ENCODE results near the gene ABCB6. TPM values are rescaled to one million over a fixed set of nuclear protein-coding genes. Genes with fewer than 3 reads are reported as not detected.

Gene ABCB6
- total RNA-seq, 2 donors from 2014 or later = 39.1 to 76.0 TPM

GRCh38 chr2:219199470-219200211 lies 19.1 kb downstream of the ABCB6 start:
- H3K27me3 ChIP-seq (ENCODE audit: control insufficient read depth, insufficient read depth, low read length, poor library complexity, severe bottlenecking) = peaks cover 5% of the 10 kb centered on the region
- H3K4me3 Mint-ChIP-seq = no peak overlapping the region

GRCh38 chr2:219198974-219199373 lies 19.8 kb downstream of the ABCB6 start:
- DNase-seq = no peak
- Histone ChIP-seq H3K27me3 (ENCODE audit: control insufficient read depth, insufficient read depth, low read length, poor library complexity, severe bottlenecking) (peaks cover 5% of the 10 kb centered on the region), H3K4me1 (ENCODE audit: control insufficient read depth, insufficient read depth, low read length) (no peaks in the 10 kb centered on the region), H3K4me3 (ENCODE audit: low read length) (no peak overlapping the region), H3K27ac (ENCODE audit: low read depth, low read length) (no peak overlapping the region), H3K9me3 (ENCODE audit: control insufficient read depth, low read length) (no peaks in the 10 kb centered on the region), H3K36me3 (ENCODE audit: control insufficient read depth, insufficient read depth, low read length) (no peaks in the 10 kb centered on the region), H3K9ac (ENCODE audit: extremely low read depth, low read length, poor library complexity, severe bottlenecking) (no peak overlapping the region)
- H3K27me3 Mint-ChIP-seq (ENCODE audit: insufficient read depth) = peaks cover 8% of the 10 kb centered on the region
- peaks cover 9% of the 10 kb centered on the region for H3K9me3 Mint-ChIP-seq
- H3K4me1 Mint-ChIP-seq = no peaks in the 10 kb centered on the region
- whole genome bisulfite sequencing, 2 experiments (ENCODE audit: insufficient coverage in 1 of 2, insufficient read length in 1 of 2) = 82 to 89% methylated on average over 4 to 5 of the region's 5 CpGs
- TF ChIP-seq, protein P1, sequence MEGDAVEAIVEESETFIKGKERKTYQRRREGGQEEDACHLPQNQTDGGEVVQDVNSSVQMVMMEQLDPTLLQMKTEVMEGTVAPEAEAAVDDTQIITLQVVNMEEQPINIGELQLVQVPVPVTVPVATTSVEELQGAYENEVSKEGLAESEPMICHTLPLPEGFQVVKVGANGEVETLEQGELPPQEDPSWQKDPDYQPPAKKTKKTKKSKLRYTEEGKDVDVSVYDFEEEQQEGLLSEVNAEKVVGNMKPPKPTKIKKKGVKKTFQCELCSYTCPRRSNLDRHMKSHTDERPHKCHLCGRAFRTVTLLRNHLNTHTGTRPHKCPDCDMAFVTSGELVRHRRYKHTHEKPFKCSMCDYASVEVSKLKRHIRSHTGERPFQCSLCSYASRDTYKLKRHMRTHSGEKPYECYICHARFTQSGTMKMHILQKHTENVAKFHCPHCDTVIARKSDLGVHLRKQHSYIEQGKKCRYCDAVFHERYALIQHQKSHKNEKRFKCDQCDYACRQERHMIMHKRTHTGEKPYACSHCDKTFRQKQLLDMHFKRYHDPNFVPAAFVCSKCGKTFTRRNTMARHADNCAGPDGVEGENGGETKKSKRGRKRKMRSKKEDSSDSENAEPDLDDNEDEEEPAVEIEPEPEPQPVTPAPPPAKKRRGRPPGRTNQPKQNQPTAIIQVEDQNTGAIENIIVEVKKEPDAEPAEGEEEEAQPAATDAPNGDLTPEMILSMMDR (conservative IDR thresholded peaks at IDR 0.05) = no peak
- no peak overlapping the region for H3K4me3 Mint-ChIP-seq
- no peak overlapping the region for H3K27ac Mint-ChIP-seq
- no peaks in the 10 kb centered on the region for H3K36me3 Mint-ChIP-seq (ENCODE audit: low read depth)

More at GRCh38 chr2:219199470-219200211, 19.1 kb downstream of the ABCB6 start:
- no peak overlapping the region for H3K27ac ChIP-seq (ENCODE audit: low read depth, low read length)
- Mint-ChIP-seq H3K27me3 (ENCODE audit: insufficient read depth) (peaks cover 11% of the 10 kb centered on the region), H3K36me3 (ENCODE audit: low read depth) (no peaks in the 10 kb centered on the region), H3K27ac (no peak overlapping the region), H3K4me1 (no peaks in the 10 kb centered on the region), H3K9me3 (peaks cover 13% of the 10 kb centered on the region)
- DNase-seq = no peak
- H3K4me3 ChIP-seq (ENCODE audit: low read length) = no peak overlapping the region
- WGBS, 2 experiments (ENCODE audit: insufficient coverage in 1 of 2, insufficient read length in 1 of 2) = 84 to 92% methylated on average over 6 to 11 of the region's 12 CpGs
- no peaks in the 10 kb centered on the region for H3K4me1 ChIP-seq (ENCODE audit: control insufficient read depth, insufficient read depth, low read length)
- TF ChIP-seq, protein P1 (conservative IDR thresholded peaks at IDR 0.05) = no peak
- no peaks in the 10 kb centered on the region for H3K9me3 ChIP-seq (ENCODE audit: control insufficient read depth, low read length)
- H3K9ac ChIP-seq (ENCODE audit: extremely low read depth, low read length, poor library complexity, severe bottlenecking) = no peak overlapping the region
- no peaks in the 10 kb centered on the region for H3K36me3 ChIP-seq (ENCODE audit: control insufficient read depth, insufficient read depth, low read length)

- H3K27me3 Mint-ChIP-seq (ENCODE audit: insufficient read depth) = peaks cover 3% of the 10 kb centered on the region
- H3K9me3 Mint-ChIP-seq = peaks cover 9% of the 10 kb centered on the region
- WGBS, 2 experiments (ENCODE audit: insufficient coverage in 1 of 2, insufficient read length in 1 of 2) = 100% methylated on average over 1 of the region's 1 CpG; no CpG with 5 or more reads in 1 of the 2 experiments
Observed at GRCh38 chr2:219197388-219197787, 21.4 kb downstream of the ABCB6 start.

More at GRCh38 chr2:219197388-219197787, 21.4 kb downstream of the ABCB6 start:
- H3K4me3 ChIP-seq (ENCODE audit: low read length) = no peak overlapping the region
- TF ChIP-seq, protein P1 (conservative IDR thresholded peaks at IDR 0.05) = no peak
- Mint-ChIP-seq H3K4me1 (no peaks in the 10 kb centered on the region), H3K4me3 (no peak overlapping the region), H3K36me3 (ENCODE audit: low read depth) (no peaks in the 10 kb centered on the region), H3K27ac (no peak overlapping the region)
- no peak overlapping the region for H3K9ac ChIP-seq (ENCODE audit: extremely low read depth, low read length, poor library complexity, severe bottlenecking)
- H3K36me3 ChIP-seq (ENCODE audit: control insufficient read depth, insufficient read depth, low read length) = no peaks in the 10 kb centered on the region
- H3K4me1 ChIP-seq (ENCODE audit: control insufficient read depth, insufficient read depth, low read length) = no peaks in the 10 kb centered on the region
- H3K27ac ChIP-seq (ENCODE audit: low read depth, low read length) = no peak overlapping the region
- no peak for DNase-seq
- peaks cover 5% of the 10 kb centered on the region for H3K27me3 ChIP-seq (ENCODE audit: control insufficient read depth, insufficient read depth, low read length, poor library complexity, severe bottlenecking)
- no peaks in the 10 kb centered on the region for H3K9me3 ChIP-seq (ENCODE audit: control insufficient read depth, low read length)
